GM23248 (cell line): ENCODE results near the gene ZNF667.

ENCODE experiments used
- EZH2 ChIP-seq: fragments of 200-600 bp; sonication (generic); IDR thresholded peaks from 2 replicates; pipeline ENCODE4 v1.6.1; 2018; ENCODE audit warnings: antibody characterized with exemption, mild to moderate bottlenecking; ENCODE audit not compliant: insufficient read depth, poor library complexity, severe bottlenecking
- EZH2phosphoT487 ChIP-seq: fragments of 200-600 bp; sonication (generic); IDR thresholded peaks from 2 replicates; pipeline ENCODE4 v1.6.1; 2018; ENCODE audit warnings: antibody characterized with exemption, moderate library complexity, mild to moderate bottlenecking, low read depth; ENCODE audit not compliant: insufficient read depth

DNA sequence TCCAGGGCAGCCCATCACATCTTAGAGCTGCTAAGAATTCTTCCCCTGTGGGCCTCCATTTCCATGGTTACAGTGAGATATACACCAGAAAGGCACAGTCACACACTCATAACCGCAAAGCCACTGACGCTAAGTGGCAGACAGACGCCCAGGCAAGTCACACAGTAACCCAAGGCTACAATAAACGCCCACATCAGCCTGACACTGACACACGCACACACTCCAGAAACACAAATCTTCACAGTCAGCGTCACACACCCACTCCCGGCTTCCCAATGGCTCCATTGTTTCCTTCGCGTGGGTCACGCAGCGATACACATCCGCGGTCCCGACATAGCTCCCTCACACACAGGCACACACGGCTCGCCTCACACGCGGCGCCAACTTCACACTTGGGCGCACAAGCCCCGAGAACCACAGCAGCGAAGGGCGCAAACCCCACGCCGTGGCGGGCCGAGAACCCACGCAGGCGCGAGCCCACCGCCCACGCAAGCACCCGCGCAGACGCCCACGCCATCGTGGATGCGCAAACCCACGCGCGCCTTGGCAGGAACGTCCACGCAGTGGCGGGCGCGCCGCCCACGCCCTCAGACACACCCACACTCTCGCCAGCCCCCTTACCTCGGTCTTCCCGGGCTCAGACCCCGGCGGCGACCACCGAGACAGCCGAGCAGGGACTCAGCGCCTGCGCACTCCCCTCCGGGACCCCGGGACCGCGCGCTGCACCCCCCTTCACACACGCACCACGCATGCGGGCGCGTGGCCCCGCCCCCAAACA, at the start of gene ZNF667:
- TF ChIP-seq EZH2phosphoT487 (no peak), EZH2 (no peak)
